Upper lobe of left lung (tissue), 6 donors: ENCODE results near the gene XRCC4. TPM values are rescaled to one million over a fixed set of nuclear protein-coding genes. Genes with fewer than 3 reads are reported as not detected.
"Not testable (repeated sequence)": the region's sequence is repeated elsewhere in the genome, so short reads cannot be mapped to it uniquely, and the experiment has no call there.

Experiments
- ATAC-seq, 2 donors: fragments of 200-7000 bp; cut with Tn5 transposase; one replicate each; pipeline ENCODE4 v1.9.1; 2022; ENCODE audit warnings: mild to moderate bottlenecking in 2 of 2, moderate library complexity in 2 of 2; ENCODE audit not compliant: low FRiP score in 2 of 2
- DNase-seq, 2 donors: peaks; one replicate each; pipeline ENCODE4 v3.0.0-alpha.2; 2019 to 2020
- H3K27ac ChIP-seq, 4 donors: fragments of 200-600 bp; sonication (generic); one replicate each; pipeline ENCODE4 v1.5.1; 2016 to 2019
- H3K27me3 ChIP-seq, 4 donors: fragments of 200-600 bp; sonication (generic); one replicate each; pipeline ENCODE4 v1.5.1; 2017 to 2019
- H3K36me3 ChIP-seq, 4 donors: fragments of 200-600 bp; sonication (generic); one replicate each; pipeline ENCODE4 v1.5.1; 2016 to 2019
- H3K4me1 ChIP-seq, 4 donors: fragments of 200-600 bp; sonication (generic); one replicate each; pipeline ENCODE4 v1.5.1; 2018 to 2019
- H3K4me3 ChIP-seq, 4 donors: fragments of 200-600 bp; sonication (generic); one replicate each; pipeline ENCODE4 v1.5.1; 2017 to 2019; ENCODE audit warnings: mild to moderate bottlenecking in 2 of 4, moderate library complexity in 1 of 4
- H3K9me3 ChIP-seq, 4 donors: fragments of 200-600 bp; sonication (generic); one replicate each; pipeline ENCODE4 v1.5.1; 2018 to 2019
- EP300 ChIP-seq, 4 donors: sonication (generic); formaldehyde crosslinking; IDR thresholded peaks; one replicate each; pipeline ENCODE4 v1.5.1; 2017; ENCODE audit warnings: antibody characterized with exemption in 4 of 4, control low read depth in 2 of 4
- POLR2A ChIP-seq, 4 donors: fragments of 450-650 bp; IDR thresholded peaks; one replicate each; pipeline ENCODE4 v1.5.1; 2016 to 2017; ENCODE audit warnings: antibody characterized with exemption in 4 of 4, mild to moderate bottlenecking in 2 of 4
- POLR2AphosphoS5 ChIP-seq, 2 donors: sonication (generic); formaldehyde crosslinking; IDR thresholded peaks; one replicate each; pipeline ENCODE4 v1.5.1; 2017; ENCODE audit warnings: antibody characterized with exemption in 2 of 2
- WGBS, 2 donors: methylation state at CpG; one replicate each; pipeline ENCODE4 v1.1.5; 2017 to 2018; 5-methylcytosine and 5-hydroxymethylcytosine counted together
- total RNA-seq, 6 donors: library from RNA; depleted of rRNA in 4 of 6; stranded (reverse); fragments of >200 nt in 4 of 6; gene quantifications; one replicate each; pipeline versions ENCODE4 v1.1.0 to v1.2.1, GENCODE V29; 2016 to 2021
- TF ChIP-seq, protein P1 (sequence below), 6 experiments: fragments of 450-650 bp in 4 of 6; fragments of 200-600 bp in 2 of 6; sonication (generic) in 2 of 6; IDR thresholded peaks; one replicate each; pipeline ENCODE4 v1.5.1; 2016 to 2019; ENCODE audit warnings: antibody characterized with exemption in 6 of 6
- donor health status: DM: no; HTN: no; CAD: no; lungs with moderate emphysema.
- donor health status: DM: no; HTN: yes; CAD: no; lungs with severe emphysema.

XRCC4 gene
- total RNA-seq, 6 donors from 2014 or later: 4.4 to 11.8 (median 7.7) TPM

DNA sequence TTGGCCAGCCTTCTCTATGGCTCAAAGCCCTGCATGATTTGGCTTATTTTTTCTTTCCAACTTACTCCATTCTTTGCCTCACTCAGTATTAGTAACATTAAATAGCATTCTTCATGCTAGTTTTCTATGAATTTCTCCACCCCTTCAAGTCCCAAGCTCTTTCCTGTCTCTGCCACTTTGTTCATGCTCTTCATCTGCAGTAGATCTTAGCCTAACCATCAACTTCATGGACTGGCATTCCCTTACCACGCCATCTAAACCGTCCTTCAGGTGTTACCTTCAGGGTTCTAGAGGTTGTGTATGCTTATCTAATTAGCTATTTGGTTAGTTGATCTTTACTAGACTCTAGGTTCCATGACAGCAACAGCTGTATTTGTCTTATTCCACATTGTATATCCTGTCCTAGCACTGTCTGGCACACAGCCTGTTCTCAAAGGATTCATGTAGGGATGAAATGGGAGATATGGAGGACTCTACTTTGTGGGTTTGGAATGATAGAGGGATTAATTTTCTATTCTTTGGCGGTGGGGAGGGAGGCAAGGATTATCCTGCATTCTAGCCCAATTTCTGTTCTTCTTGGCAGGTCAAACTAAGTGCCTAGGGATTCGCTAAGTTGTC lies 26.5 kb upstream of the XRCC4 start:
- no peak overlapping the region for H3K27ac ChIP-seq
- no peak for DNase-seq
- WGBS, 2 donors: 95 to 97% methylated on average over 4 of the region's 4 CpGs

DNA sequence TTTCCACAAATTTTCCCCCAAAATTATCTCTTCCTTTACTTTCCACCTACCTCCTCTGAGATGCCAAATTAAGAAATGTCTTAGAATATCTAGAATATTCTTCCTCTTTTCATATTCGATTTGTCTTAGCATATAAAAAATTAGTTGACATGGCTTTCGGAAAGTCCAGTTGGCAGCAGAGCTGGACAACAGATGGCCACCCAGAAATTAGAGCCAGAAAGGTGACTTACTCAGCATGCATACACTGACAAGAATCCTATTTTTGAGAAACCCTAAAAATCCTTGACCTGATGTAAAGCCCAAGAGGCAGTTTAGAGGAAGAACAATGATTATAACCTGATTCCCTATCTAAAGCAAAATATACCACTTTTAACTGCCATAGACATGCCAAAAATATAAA lies 22.2 kb upstream of the XRCC4 start:
- H3K36me3 ChIP-seq: peaks cover 0 to 16% (median 8%) of the 10 kb centered on the region in 4 donors
- no peak for ATAC-seq
- peaks cover 0 to 6% (median 0%) of the 10 kb centered on the region in 4 donors for H3K4me1 ChIP-seq
- H3K4me3 ChIP-seq: no peak overlapping the region
- 78 to 88% methylated on average over 2 of the region's 2 CpGs for WGBS, 2 donors
- TF ChIP-seq, protein P1, sequence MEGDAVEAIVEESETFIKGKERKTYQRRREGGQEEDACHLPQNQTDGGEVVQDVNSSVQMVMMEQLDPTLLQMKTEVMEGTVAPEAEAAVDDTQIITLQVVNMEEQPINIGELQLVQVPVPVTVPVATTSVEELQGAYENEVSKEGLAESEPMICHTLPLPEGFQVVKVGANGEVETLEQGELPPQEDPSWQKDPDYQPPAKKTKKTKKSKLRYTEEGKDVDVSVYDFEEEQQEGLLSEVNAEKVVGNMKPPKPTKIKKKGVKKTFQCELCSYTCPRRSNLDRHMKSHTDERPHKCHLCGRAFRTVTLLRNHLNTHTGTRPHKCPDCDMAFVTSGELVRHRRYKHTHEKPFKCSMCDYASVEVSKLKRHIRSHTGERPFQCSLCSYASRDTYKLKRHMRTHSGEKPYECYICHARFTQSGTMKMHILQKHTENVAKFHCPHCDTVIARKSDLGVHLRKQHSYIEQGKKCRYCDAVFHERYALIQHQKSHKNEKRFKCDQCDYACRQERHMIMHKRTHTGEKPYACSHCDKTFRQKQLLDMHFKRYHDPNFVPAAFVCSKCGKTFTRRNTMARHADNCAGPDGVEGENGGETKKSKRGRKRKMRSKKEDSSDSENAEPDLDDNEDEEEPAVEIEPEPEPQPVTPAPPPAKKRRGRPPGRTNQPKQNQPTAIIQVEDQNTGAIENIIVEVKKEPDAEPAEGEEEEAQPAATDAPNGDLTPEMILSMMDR (IDR thresholded peaks at IDR 0.05): no peak
- no peak for TF ChIP-seq POLR2AphosphoS5 (IDR thresholded peaks at IDR 0.05)
- no peak for TF ChIP-seq EP300 (IDR thresholded peaks at IDR 0.05)
- TF ChIP-seq POLR2A (IDR thresholded peaks at IDR 0.05): no peak
- no peaks in the 10 kb centered on the region for H3K9me3 ChIP-seq
- no peaks in the 10 kb centered on the region for H3K27me3 ChIP-seq
- H3K27ac ChIP-seq: no peak overlapping the region
- no peak for DNase-seq

More for the DNA sequence above, 26.5 kb upstream of the XRCC4 start:
- Histone ChIP-seq H3K36me3 (peaks cover 0 to 11% (median 3%) of the 10 kb centered on the region in 4 donors), H3K27me3 (no peaks in the 10 kb centered on the region), H3K4me3 (no peak overlapping the region), H3K9me3 (no peaks in the 10 kb centered on the region), H3K4me1 (no peaks in the 10 kb centered on the region)
- no peak for TF ChIP-seq POLR2A (IDR thresholded peaks at IDR 0.05)
- TF ChIP-seq, protein P1 (IDR thresholded peaks at IDR 0.05): no peak
- ATAC-seq: no peak

DNA sequence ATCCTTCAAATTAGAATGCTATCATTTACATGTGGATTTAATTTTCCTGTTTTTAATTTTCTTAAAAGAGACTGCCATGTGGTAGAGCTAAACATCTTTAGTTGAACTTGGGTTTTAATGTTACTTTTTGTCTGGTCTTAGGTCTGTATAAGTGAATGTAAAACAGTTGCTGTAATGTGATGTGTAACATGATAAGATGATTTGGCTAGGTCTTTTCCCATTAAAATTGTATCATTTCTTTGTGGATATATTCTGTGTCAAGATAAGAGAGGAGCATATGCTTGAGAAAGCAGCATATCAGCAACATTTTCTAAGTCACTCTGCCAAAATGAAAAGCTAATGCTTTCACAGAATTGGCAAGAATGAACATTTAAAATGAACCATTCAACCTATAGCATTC lies 18.6 kb upstream of the XRCC4 start:
- Histone ChIP-seq H3K9me3 (no peaks in the 10 kb centered on the region), H3K27me3 (no peaks in the 10 kb centered on the region), H3K4me1 (peaks cover 0 to 6% (median 0%) of the 10 kb centered on the region in 4 donors), H3K4me3 (no peak overlapping the region), H3K27ac (no peak overlapping the region), H3K36me3 (peaks cover 0 to 25% (median 11%) of the 10 kb centered on the region in 4 donors)
- ATAC-seq: no peak
- TF ChIP-seq POLR2AphosphoS5 (IDR thresholded peaks at IDR 0.05): no peak
- DNase-seq: no peak

DNA sequence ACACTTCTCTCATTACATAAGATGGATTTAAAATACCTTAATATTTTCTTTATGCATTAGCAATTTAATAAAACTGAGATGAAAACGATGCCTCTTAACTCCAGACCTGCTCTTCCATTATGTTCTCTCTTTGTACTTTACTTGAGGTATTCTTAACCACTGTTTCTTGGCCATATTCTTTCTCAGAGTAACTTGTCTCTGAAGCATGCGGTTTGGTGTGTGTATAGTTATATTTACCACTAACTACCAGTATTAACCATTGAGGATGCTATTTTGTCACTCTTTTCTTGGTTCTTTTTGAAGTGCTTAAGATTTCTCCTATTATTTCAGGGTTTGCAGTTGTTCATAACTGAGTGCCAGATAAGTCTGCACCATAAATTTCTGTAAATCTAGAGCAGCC lies 18.0 kb upstream of the XRCC4 start:
- H3K9me3 ChIP-seq: no peaks in the 10 kb centered on the region
- no peak for ATAC-seq
- TF ChIP-seq POLR2A (IDR thresholded peaks at IDR 0.05) (no peak), EP300 (IDR thresholded peaks at IDR 0.05) (no peak), POLR2AphosphoS5 (IDR thresholded peaks at IDR 0.05) (no peak)
- TF ChIP-seq, protein P1 (IDR thresholded peaks at IDR 0.05): no peak
- 76 to 84% methylated on average over 2 of the region's 2 CpGs for WGBS, 2 donors
- H3K36me3 ChIP-seq: peaks cover 0 to 30% (median 11%) of the 10 kb centered on the region in 4 donors
- H3K4me3 ChIP-seq: no peak overlapping the region
- H3K4me1 ChIP-seq: peaks cover 0 to 6% (median 0%) of the 10 kb centered on the region in 4 donors
- no peak for DNase-seq
- no peak overlapping the region for H3K27ac ChIP-seq
- H3K27me3 ChIP-seq: no peaks in the 10 kb centered on the region

DNA sequence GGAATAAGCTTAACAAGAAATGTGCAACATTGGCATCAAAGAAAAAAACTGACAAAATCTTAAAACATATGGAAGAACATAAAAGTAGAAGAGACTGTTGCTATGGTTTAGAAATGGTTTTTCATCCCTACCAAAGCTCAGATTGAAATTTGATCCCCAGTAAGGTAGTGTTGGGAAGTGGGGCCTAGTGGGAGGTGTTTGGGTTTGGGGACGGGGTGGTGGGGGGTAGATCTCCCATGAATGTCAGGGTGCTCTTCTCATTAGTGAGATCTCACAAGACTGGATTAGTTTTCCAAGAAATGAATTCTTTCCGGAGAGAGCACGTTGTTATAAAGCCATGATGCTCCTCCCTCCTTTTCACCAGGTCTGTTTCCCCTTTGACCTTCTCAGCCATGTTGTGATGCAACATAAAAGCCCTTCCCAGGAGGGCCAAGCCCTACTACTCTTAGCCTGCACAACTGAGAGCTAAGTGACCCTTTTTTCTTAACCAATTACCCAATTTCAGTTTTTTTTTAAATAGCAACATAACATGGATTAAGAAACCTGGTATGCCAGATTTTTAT lies 10.7 kb upstream of the XRCC4 start:
- peaks cover 0 to 10% (median under 1%) of the 10 kb centered on the region in 4 donors for H3K36me3 ChIP-seq
- 85 to 94% methylated on average over 3 of the region's 3 CpGs for WGBS, 2 donors

DNA sequence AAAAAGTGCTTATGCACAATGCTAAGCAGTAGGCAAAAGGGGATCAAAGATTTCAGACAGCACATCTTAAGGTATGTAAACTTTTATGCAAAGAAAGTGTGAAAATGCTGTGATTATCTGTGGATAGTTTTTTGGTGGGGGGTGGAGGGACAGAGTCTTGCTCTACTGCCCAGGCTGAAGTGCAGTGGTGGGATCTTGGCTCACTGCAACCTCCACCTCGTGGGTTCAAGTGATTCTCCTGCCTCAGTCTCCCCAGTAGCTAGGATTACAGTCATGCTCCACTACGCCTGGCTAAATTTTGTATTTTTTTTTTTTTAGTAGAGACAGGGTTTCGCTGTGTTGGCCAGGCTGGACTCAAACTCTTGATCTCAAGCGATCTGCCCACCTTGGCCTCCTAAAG lies 10.0 kb upstream of the XRCC4 start:
- not testable (repeated sequence) for H3K9me3 ChIP-seq, H3K27me3 ChIP-seq, H3K36me3 ChIP-seq, H3K27ac ChIP-seq, DNase-seq, ATAC-seq, H3K4me3 ChIP-seq
- H3K4me1 ChIP-seq: peaks cover 2 to 25% (median 11%) of the 10 kb centered on the region in 4 donors
- WGBS, 2 donors: 98 to 99% methylated on average over 4 of the region's 4 CpGs

More for the DNA sequence above, 10.7 kb upstream of the XRCC4 start:
- Histone ChIP-seq H3K4me1 (peaks cover 0 to 18% (median 5%) of the 10 kb centered on the region in 4 donors), H3K27ac (no peak overlapping the region), H3K27me3 (no peaks in the 10 kb centered on the region), H3K4me3 (no peak overlapping the region), H3K9me3 (no peaks in the 10 kb centered on the region)
- TF ChIP-seq EP300 (IDR thresholded peaks at IDR 0.05) (no peak), POLR2A (IDR thresholded peaks at IDR 0.05) (no peak), POLR2AphosphoS5 (IDR thresholded peaks at IDR 0.05) (no peak)
- TF ChIP-seq, protein P1 (IDR thresholded peaks at IDR 0.05): no peak
- ATAC-seq (no peak), DNase-seq (no peak)
